Fibroblast of lung (primary cell): ENCODE results near the gene CT47C1. TPM values are rescaled to one million over a fixed set of nuclear protein-coding genes. Genes with fewer than 3 reads are reported as not detected.

Source experiments
- DNase-seq, 2 donors: peaks; one replicate each; pipeline versions ENCODE4 v3.0.0 to v3.0.0-alpha.2; 2010; ENCODE audit warnings: low read depth in 2 of 2
- H2AFZ ChIP-seq: 2 replicates; pipeline ENCODE4 v1.5.1; 2012; ENCODE audit warnings: low read length, control low read depth, inconsistent platforms
- H3K27ac ChIP-seq: 2 replicates; pipeline ENCODE4 v1.5.1; 2011; ENCODE audit warnings: low read length, control low read depth; ENCODE audit not compliant: insufficient read depth
- H3K27me3 ChIP-seq: 2 replicates; pipeline ENCODE4 v1.5.1; 2011; ENCODE audit warnings: mild to moderate bottlenecking, low read length; ENCODE audit not compliant: control insufficient read depth, insufficient read depth
- H3K36me3 ChIP-seq: 2 replicates; pipeline ENCODE4 v1.5.1; 2011; ENCODE audit warnings: low read length; ENCODE audit not compliant: control insufficient read depth, insufficient read depth
- H3K4me1 ChIP-seq: 2 replicates; pipeline ENCODE4 v1.5.1; 2011; ENCODE audit warnings: low read length; ENCODE audit not compliant: control insufficient read depth, insufficient read depth; ENCODE audit errors: extremely low read depth
- H3K4me2 ChIP-seq: 2 replicates; pipeline ENCODE4 v1.5.1; 2011; ENCODE audit warnings: low read length, control low read depth; ENCODE audit not compliant: insufficient read depth; ENCODE audit errors: extremely low read depth
- H3K4me3 ChIP-seq, 4 experiments: fragments of 200-600 bp in 1 of 4; sonication (generic) in 1 of 4; replicated peaks in 1 of 4; 2 replicates each; pipeline ENCODE4 v1.5.1; 2011 to 2016; ENCODE audit warnings: low read length in 4 of 4, low read depth in 3 of 4, mild to moderate bottlenecking in 3 of 4, control low read depth in 2 of 4, inconsistent platforms in 1 of 4, mixed read lengths in 1 of 4; ENCODE audit not compliant: insufficient read depth in 1 of 4; ENCODE audit errors: control extremely low read depth in 1 of 4
- H3K79me2 ChIP-seq: 2 replicates; pipeline ENCODE4 v1.5.1; 2012; ENCODE audit warnings: mild to moderate bottlenecking, low read length, inconsistent platforms; ENCODE audit not compliant: control insufficient read depth, insufficient read depth
- H3K9ac ChIP-seq: 2 replicates; pipeline ENCODE4 v1.5.1; 2011; ENCODE audit warnings: mild to moderate bottlenecking, low read length, control low read depth; ENCODE audit not compliant: insufficient read depth
- H3K9me3 ChIP-seq: 2 replicates; pipeline ENCODE4 v1.5.1; 2012; ENCODE audit warnings: low read depth, low read length; ENCODE audit not compliant: control insufficient read depth, insufficient read depth
- H4K20me1 ChIP-seq: 2 replicates; pipeline ENCODE4 v1.5.1; 2011; ENCODE audit warnings: low read length; ENCODE audit not compliant: control insufficient read depth, insufficient read depth; ENCODE audit errors: extremely low read depth
- EZH2 ChIP-seq: IDR thresholded peaks from 2 replicates; pipeline ENCODE4 v1.5.1; 2012; ENCODE audit warnings: low read length, control low read depth, mild to moderate bottlenecking; ENCODE audit errors: missing control alignments
- polyA plus RNA-seq, 2 donors: library from polyadenylated mRNA; depleted of rRNA in 1 of 2; stranded (reverse) in 1 of 2; unstranded in 1 of 2; fragments of >200 nt; gene quantifications; 2 replicates each; pipeline ENCODE4 v1.2.1, GENCODE V29; 2011 to 2012; ENCODE audit warnings: missing spikeins in 1 of 2
- total RNA-seq: library from RNA; depleted of rRNA; stranded (reverse); fragments of >200 nt; gene quantifications from 2 replicates; pipeline ENCODE4 v1.2.1, GENCODE V29; 2014
- TF ChIP-seq, protein P1 (sequence below), 2 donors: IDR thresholded peaks in 1 of 2; conservative IDR thresholded peaks in 1 of 2; 1 replicate in 1 of 2; 2 replicates in 1 of 2; pipeline ENCODE4 v1.5.1; 2011 to 2012; ENCODE audit warnings: low read length in 2 of 2, control low read depth in 1 of 2, inconsistent platforms in 1 of 2, low read depth in 1 of 2, mild to moderate bottlenecking in 1 of 2

The CT47C1 gene
- total and polyA plus RNA-seq, 2 donors (not counting 1 experiment from before 2014, with no cell fraction given): not detected

DNA sequence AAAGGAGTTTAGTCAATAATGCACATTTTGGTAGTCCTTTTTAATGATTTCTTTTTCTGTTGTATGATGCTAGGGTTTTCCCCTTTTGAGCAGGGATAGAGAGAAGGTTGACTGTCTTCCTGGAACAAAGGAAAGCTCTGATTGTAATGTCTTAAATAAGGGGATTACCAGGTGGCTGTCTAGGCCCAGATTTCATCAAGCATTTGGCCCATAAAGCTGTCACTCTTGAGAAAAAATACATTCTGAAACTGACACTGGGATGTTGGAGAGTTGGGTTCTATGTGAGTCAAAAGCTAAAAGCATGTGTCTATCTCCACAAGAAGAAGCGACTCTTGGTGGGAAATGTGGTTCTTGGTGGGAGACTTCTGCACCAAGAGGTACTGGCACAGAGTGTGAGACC lies 28.4 kb downstream of the CT47C1 start:
- Histone ChIP-seq H3K4me1 (no peaks in the 10 kb centered on the region), H3K4me3 (no peak overlapping the region), H3K27ac (no peak overlapping the region), H3K9ac (no peak overlapping the region), H3K9me3 (no peaks in the 10 kb centered on the region), H3K36me3 (no peaks in the 10 kb centered on the region), H3K27me3 (no peaks in the 10 kb centered on the region), H3K79me2 (no peaks in the 10 kb centered on the region), H3K4me2 (no peak overlapping the region), H2AFZ (no peak overlapping the region), H4K20me1 (no peaks in the 10 kb centered on the region)
- DNase-seq: no peak
- no peak for TF ChIP-seq EZH2
- TF ChIP-seq, protein P1, sequence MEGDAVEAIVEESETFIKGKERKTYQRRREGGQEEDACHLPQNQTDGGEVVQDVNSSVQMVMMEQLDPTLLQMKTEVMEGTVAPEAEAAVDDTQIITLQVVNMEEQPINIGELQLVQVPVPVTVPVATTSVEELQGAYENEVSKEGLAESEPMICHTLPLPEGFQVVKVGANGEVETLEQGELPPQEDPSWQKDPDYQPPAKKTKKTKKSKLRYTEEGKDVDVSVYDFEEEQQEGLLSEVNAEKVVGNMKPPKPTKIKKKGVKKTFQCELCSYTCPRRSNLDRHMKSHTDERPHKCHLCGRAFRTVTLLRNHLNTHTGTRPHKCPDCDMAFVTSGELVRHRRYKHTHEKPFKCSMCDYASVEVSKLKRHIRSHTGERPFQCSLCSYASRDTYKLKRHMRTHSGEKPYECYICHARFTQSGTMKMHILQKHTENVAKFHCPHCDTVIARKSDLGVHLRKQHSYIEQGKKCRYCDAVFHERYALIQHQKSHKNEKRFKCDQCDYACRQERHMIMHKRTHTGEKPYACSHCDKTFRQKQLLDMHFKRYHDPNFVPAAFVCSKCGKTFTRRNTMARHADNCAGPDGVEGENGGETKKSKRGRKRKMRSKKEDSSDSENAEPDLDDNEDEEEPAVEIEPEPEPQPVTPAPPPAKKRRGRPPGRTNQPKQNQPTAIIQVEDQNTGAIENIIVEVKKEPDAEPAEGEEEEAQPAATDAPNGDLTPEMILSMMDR (conservative IDR thresholded peaks at IDR 0.05 in 1 of 2, IDR thresholded peaks at IDR 0.05 in 1 of 2; ENCODE audit: low read depth in 1 of 2, low read length in 2 of 2): no peak

DNA sequence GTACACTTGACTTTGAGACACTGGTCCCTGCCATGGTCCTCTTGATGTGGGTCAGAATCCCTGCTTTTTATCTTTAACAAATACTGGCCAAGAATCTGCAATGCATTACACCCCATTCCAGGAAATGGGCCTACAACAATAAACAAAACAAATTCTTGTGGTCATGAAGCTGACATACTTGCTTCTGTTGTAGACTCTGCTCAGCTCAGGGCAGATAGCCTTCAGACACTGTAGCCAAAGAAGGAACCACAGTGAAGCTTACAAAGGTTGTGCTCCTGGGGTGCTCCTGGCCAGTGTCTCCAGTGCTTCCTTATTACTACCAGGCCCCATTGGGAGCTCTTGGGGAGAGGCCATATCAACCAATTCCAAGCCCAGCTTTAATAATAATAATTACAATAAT lies 33.0 kb downstream of the CT47C1 start:
- Histone ChIP-seq H3K27me3 (no peaks in the 10 kb centered on the region), H3K27ac (no peak overlapping the region), H3K4me1 (no peaks in the 10 kb centered on the region), H3K9ac (no peak overlapping the region), H4K20me1 (no peaks in the 10 kb centered on the region), H3K4me2 (no peak overlapping the region), H3K79me2 (no peaks in the 10 kb centered on the region), H3K36me3 (no peaks in the 10 kb centered on the region), H3K4me3 (no peak overlapping the region), H2AFZ (no peak overlapping the region), H3K9me3 (no peaks in the 10 kb centered on the region)
- TF ChIP-seq, protein P1 (conservative IDR thresholded peaks at IDR 0.05 in 1 of 2, IDR thresholded peaks at IDR 0.05 in 1 of 2; ENCODE audit: low read depth in 1 of 2, low read length in 2 of 2): no peak
- TF ChIP-seq EZH2: no peak
- peak; percentile 43 to 68 for DNase-seq

DNA sequence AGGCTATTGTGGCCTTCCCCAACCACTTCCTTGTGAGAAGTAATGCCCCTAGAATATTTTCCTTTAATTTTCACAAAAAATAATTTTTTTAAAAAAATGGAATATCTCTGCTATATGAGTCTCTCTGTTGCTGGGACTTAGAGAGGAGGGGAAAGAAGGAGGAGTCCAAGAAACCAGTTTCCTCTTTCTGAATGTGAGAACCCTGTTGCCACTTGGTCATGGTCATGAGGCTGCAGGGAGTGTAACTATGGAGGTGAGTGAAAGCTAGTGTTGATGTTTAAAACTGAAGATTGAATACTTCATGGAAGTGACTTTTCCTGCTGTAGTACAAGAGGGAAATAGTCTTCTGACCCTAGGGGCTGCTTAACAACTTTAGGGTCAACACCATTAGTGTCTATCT lies 34.4 kb downstream of the CT47C1 start:
- no peak overlapping the region for H3K9ac ChIP-seq
- no peak overlapping the region for H3K4me3 ChIP-seq
- no peaks in the 10 kb centered on the region for H3K4me1 ChIP-seq
- no peaks in the 10 kb centered on the region for H3K27me3 ChIP-seq
- H3K4me2 ChIP-seq: no peak overlapping the region
- no peaks in the 10 kb centered on the region for H3K79me2 ChIP-seq
- no peaks in the 10 kb centered on the region for H4K20me1 ChIP-seq
- H2AFZ ChIP-seq: no peak overlapping the region
- H3K36me3 ChIP-seq: no peaks in the 10 kb centered on the region
- H3K27ac ChIP-seq: no peak overlapping the region
- no peak for DNase-seq
- no peaks in the 10 kb centered on the region for H3K9me3 ChIP-seq
- TF ChIP-seq, protein P1 (conservative IDR thresholded peaks at IDR 0.05 in 1 of 2, IDR thresholded peaks at IDR 0.05 in 1 of 2; ENCODE audit: low read depth in 1 of 2, low read length in 2 of 2): no peak
- TF ChIP-seq EZH2: no peak
